ENCODE measurements around the gene HAO2.

HAO2 gene

GRCh38 chr1:119327094-119327449 lies 41.5 kb upstream of the HAO2 start:
- H3K27ac ChIP-seq (ENCODE audit: low read length), result no peak overlapping the region
- H3K9me3 ChIP-seq (ENCODE audit: insufficient read depth, low read length, severe bottlenecking), result no peaks in the 10 kb centered on the region
- 0 out of 2 replicates have a peak overlapping the region, but pooled peaks have one; percentile 25 for H3K9ac ChIP-seq (ENCODE audit: low read depth, low read length)
- no peak overlapping the region for H2AFZ ChIP-seq (ENCODE audit: low read depth, low read length)
- DNase-seq (peak; percentile 74), ATAC-seq (ENCODE audit: insufficient read depth, low read depth) (peak; percentile 80)
- H3K36me3 ChIP-seq (ENCODE audit: insufficient read depth, low read length), result no peaks in the 10 kb centered on the region
- peaks cover 28% of the 10 kb centered on the region for H3K4me1 ChIP-seq (ENCODE audit: insufficient read depth, low read length)
- peak overlapping the region; percentile 74 for H3K4me2 ChIP-seq (ENCODE audit: insufficient read depth, low read length)
- H3K4me3 ChIP-seq (ENCODE audit: low read depth in 1 of 2, low read length in 2 of 2), result peak overlapping the region in 1 of 2 experiments; percentile 44; a peak in 2 of 4 replicates
- peaks cover 4% of the 10 kb centered on the region for H3K27me3 ChIP-seq (ENCODE audit: insufficient read depth, low read length, poor library complexity)
- H4K20me1 ChIP-seq (ENCODE audit: insufficient read depth, low read length), result no peaks in the 10 kb centered on the region
- no peaks in the 10 kb centered on the region for H3K79me2 ChIP-seq (ENCODE audit: insufficient read depth, low read length)
- TF ChIP-seq CTCF (IDR thresholded peaks at IDR 0.05; ENCODE audit: borderline replicate concordance, extremely low read depth, low read length, poor library complexity, severe bottlenecking) (no peak), EZH2 (IDR thresholded peaks at IDR 0.05; ENCODE audit: borderline replicate concordance, low read depth, low read length, severe bottlenecking) (no peak)

- H2AFZ ChIP-seq (ENCODE audit: low read depth, low read length), result no peak overlapping the region
- no peaks in the 10 kb centered on the region for H3K36me3 ChIP-seq (ENCODE audit: insufficient read depth, low read length)
- peaks cover 28% of the 10 kb centered on the region for H3K4me1 ChIP-seq (ENCODE audit: insufficient read depth, low read length)
- TF ChIP-seq EZH2 (IDR thresholded peaks at IDR 0.05; ENCODE audit: borderline replicate concordance, low read depth, low read length, severe bottlenecking) (no peak), CTCF (IDR thresholded peaks at IDR 0.05; ENCODE audit: borderline replicate concordance, extremely low read depth, low read length, poor library complexity, severe bottlenecking) (peak; percentile 25)
- H3K27ac ChIP-seq (ENCODE audit: low read length), result no peak overlapping the region
- H3K27me3 ChIP-seq (ENCODE audit: insufficient read depth, low read length, poor library complexity), result peaks cover 4% of the 10 kb centered on the region
- no peak overlapping the region for H3K9ac ChIP-seq (ENCODE audit: low read depth, low read length)
- ATAC-seq (ENCODE audit: insufficient read depth, low read depth) (peak; percentile 52; the same call in 2 of the 3 replicates), DNase-seq (no peak)
- H3K4me2 ChIP-seq (ENCODE audit: insufficient read depth, low read length), result peak overlapping the region; percentile 40
- H3K9me3 ChIP-seq (ENCODE audit: insufficient read depth, low read length, severe bottlenecking), result no peaks in the 10 kb centered on the region
- no peaks in the 10 kb centered on the region for H3K79me2 ChIP-seq (ENCODE audit: insufficient read depth, low read length)
- H3K4me3 ChIP-seq (ENCODE audit: low read depth in 1 of 2, low read length in 2 of 2), result no peak overlapping the region
- no peaks in the 10 kb centered on the region for H4K20me1 ChIP-seq (ENCODE audit: insufficient read depth, low read length)
Observed at GRCh38 chr1:119327450-119328155, 41.0 kb upstream of the HAO2 start.

- Histone ChIP-seq H3K36me3 (ENCODE audit: insufficient read depth, low read length) (no peaks in the 10 kb centered on the region), H3K4me2 (ENCODE audit: insufficient read depth, low read length) (no peak overlapping the region), H4K20me1 (ENCODE audit: insufficient read depth, low read length) (no peaks in the 10 kb centered on the region), H3K4me3 (ENCODE audit: low read depth in 1 of 2, low read length in 2 of 2) (no peak overlapping the region), H3K27ac (ENCODE audit: low read length) (no peak overlapping the region), H3K9me3 (ENCODE audit: insufficient read depth, low read length, severe bottlenecking) (no peaks in the 10 kb centered on the region), H3K79me2 (ENCODE audit: insufficient read depth, low read length) (no peaks in the 10 kb centered on the region), H3K9ac (ENCODE audit: low read depth, low read length) (no peak overlapping the region), H3K4me1 (ENCODE audit: insufficient read depth, low read length) (peaks cover 14% of the 10 kb centered on the region), H3K27me3 (ENCODE audit: insufficient read depth, low read length, poor library complexity) (peaks cover 4% of the 10 kb centered on the region), H2AFZ (ENCODE audit: low read depth, low read length) (no peak overlapping the region)
- DNase-seq (no peak), ATAC-seq (ENCODE audit: insufficient read depth, low read depth) (no peak)
- no peak for TF ChIP-seq CTCF (IDR thresholded peaks at IDR 0.05; ENCODE audit: borderline replicate concordance, extremely low read depth, low read length, poor library complexity, severe bottlenecking)
- TF ChIP-seq EZH2 (IDR thresholded peaks at IDR 0.05; ENCODE audit: borderline replicate concordance, low read depth, low read length, severe bottlenecking), result no peak
Observed at GRCh38 chr1:119329541-119330461, 38.8 kb upstream of the HAO2 start.
